Heart left ventricle (tissue), 16 donors: ENCODE measurements around the gene S1PR5. TPM values are rescaled to one million over a fixed set of nuclear protein-coding genes. Genes with fewer than 3 reads are reported as not detected.

Experiments used
- ATAC-seq, 4 donors: fragments of 200-7000 bp; cut with Tn5 transposase; one replicate each; pipeline ENCODE4 v1.9.1; 2020 to 2022; ENCODE audit warnings: moderate library complexity in 4 of 4, mild to moderate bottlenecking in 3 of 4, moderate number of reproducible peaks in 1 of 4
- DNase-seq, 5 donors: peaks; one replicate each; pipeline ENCODE4 v3.0.0-alpha.2; 2020
- H3K27ac ChIP-seq, 12 donors: fragments of 200-600 bp; sonication (generic) in 4 of 12; one replicate each; pipeline versions ENCODE4 v1.5.0 to v1.8.0; 2016 to 2022; ENCODE audit warnings: mild to moderate bottlenecking in 2 of 12
- H3K27me3 ChIP-seq, 9 donors: fragments of 200-600 bp; sonication (generic) in 2 of 9; one replicate each; pipeline versions ENCODE4 v1.5.1 to v1.8.0; 2016 to 2022; ENCODE audit warnings: mild to moderate bottlenecking in 3 of 9
- H3K36me3 ChIP-seq, 9 donors: fragments of 200-600 bp; sonication (generic) in 2 of 9; one replicate each; pipeline versions ENCODE4 v1.5.0 to v1.8.0; 2018 to 2022; ENCODE audit warnings: mild to moderate bottlenecking in 2 of 9
- H3K4me1 ChIP-seq, 12 donors: fragments of 200-600 bp; sonication (generic) in 4 of 12; one replicate each; pipeline versions ENCODE4 v1.5.0 to v1.8.0; 2016 to 2022; ENCODE audit warnings: mild to moderate bottlenecking in 3 of 12
- H3K4me3 ChIP-seq, 12 donors: fragments of 200-600 bp; sonication (generic) in 4 of 12; one replicate each; pipeline versions ENCODE4 v1.5.0 to v1.8.0; 2017 to 2022; ENCODE audit warnings: mild to moderate bottlenecking in 9 of 12, moderate library complexity in 4 of 12
- H3K9me3 ChIP-seq, 12 donors: fragments of 200-600 bp; sonication (generic) in 4 of 12; one replicate each; pipeline versions ENCODE4 v1.5.0 to v1.8.0; 2016 to 2022; ENCODE audit warnings: mild to moderate bottlenecking in 1 of 12
- CTCF ChIP-seq, 12 donors: fragments of 200-600 bp; sonication (generic) in 4 of 12; IDR thresholded peaks; one replicate each; pipeline versions ENCODE4 v1.5.0 to v1.8.0; 2018 to 2022; ENCODE audit warnings: antibody characterized with exemption in 12 of 12, mild to moderate bottlenecking in 5 of 12
- POLR2A ChIP-seq, 2 donors: fragments of 450-650 bp; IDR thresholded peaks; one replicate each; pipeline ENCODE4 v1.6.1; 2017; ENCODE audit warnings: antibody characterized with exemption in 2 of 2, mild to moderate bottlenecking in 2 of 2, moderate library complexity in 2 of 2
- WGBS, 4 donors: extraction: QIAGEN DNeasy Blood & Tissue Kit in 2 of 4; methylation state at CpG; one replicate each; pipeline versions ENCODE4 v1.1.5 to v1.1.7; 2013 to 2018; 5-methylcytosine and 5-hydroxymethylcytosine counted together
- intact Hi-C, 10 donors: fragments of 100-400 bp; cut with DNase I; formaldehyde crosslinking; loops; one replicate each; pipeline versions ENCODE4 v1.11.1 to v1.14.2; 2022
- polyA plus RNA-seq, 2 donors: library from polyadenylated mRNA; stranded (reverse); fragments of 200-250 nt; gene quantifications; one replicate each; pipeline ENCODE4 v1.2.3, GENCODE V29; 2013
- total RNA-seq, 9 donors: library from RNA; depleted of rRNA in 2 of 9; stranded (reverse); fragments of >200 nt in 2 of 9; fragmentation: NEBNext Ultra II Directional in 3 of 9; extraction: Animal tissue kit (Norgen Biotek cat#: 25700) in 3 of 9; gene quantifications; one replicate each; pipeline versions ENCODE4 v1.1.0 to v1.2.4, GENCODE V29; 2016 to 2023
- donor health status: ischemic (EF 13 %, LVEDD 7.1; RV severe dilation, severe dysfunction).
- donor health status: healthy with polysubstance abuse.
- donor health status: DM: no; HTN: yes; CAD: no.
- donor health status: DM: no; HTN: no; CAD: no.
- donor health status: ischemic (EF 25% LVEDD 6.9; RV normal size, moderate dysfunction).
- donor health status: ischemic (EF 25% LVEDD 5.7; RV mildly dilated, moderate dysfunction).
- donor health status: healthy.
- donor health status: DM: yes; HTN: yes; CAD: no.
- donor health status: ischemic (EF 35%, LVEDD 5.7; RV mildly dilated, moderate dysfunction).
- donor health status: nonischemic (EF 11% LVEDD 7.7; RV severe dilation, severe dysfunction).
- donor health status: DM: yes; HTN: yes; CAD: no.
- donor health status: PGD.
- donor health status: ischemic (EF 29% LVEDD 5.4; RV normal size, mild dysfunction).
- donor health status: nonischemic (EF 23%, LVEDD 6.1; RV moderate dilation, normal function).

Gene S1PR5
- total and polyA plus RNA-seq, 11 donors, result 0.10 to 1.7 (median 0.29) TPM; not detected in 4

DNA sequence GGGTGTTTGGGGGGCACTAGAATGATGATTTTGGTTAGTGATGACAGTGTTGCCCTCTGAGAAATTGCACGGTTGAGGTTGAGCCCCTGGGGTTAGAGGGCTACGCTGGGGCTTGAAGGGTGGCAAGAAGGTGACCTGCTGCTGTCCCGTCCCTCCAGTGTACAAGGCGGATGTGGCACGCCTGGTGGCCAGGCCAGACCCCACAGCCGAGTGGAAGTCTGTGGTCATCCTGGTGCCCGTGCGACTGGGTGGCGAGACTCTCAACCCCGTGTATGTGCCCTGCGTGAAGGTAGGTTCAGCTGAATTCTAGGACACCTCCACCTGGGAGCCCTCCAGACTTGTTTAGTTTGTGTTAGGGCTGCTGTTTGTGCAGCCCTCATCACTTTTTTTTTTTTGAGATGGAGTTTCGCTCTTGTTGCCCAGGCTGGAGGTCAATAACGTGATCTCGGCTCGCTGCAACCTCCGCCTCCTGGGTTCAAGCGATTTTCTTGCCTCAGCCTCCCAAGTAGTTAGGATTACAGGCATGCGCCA is 31.6 kb upstream of the S1PR5 start:
- H3K27me3 ChIP-seq, result no peaks in the 10 kb centered on the region
- ATAC-seq, result no peak
- 91 to 97% (median 94%) methylated on average over 14 to 18 of the region's 18 CpGs for WGBS, 4 donors
- DNase-seq, result no peak
- H3K4me1 ChIP-seq, result peaks cover 0 to 27% (median 13%) of the 10 kb centered on the region in 12 donors
- TF ChIP-seq CTCF (IDR thresholded peaks at IDR 0.05) (no peak), POLR2A (IDR thresholded peaks at IDR 0.05) (no peak)
- H3K9me3 ChIP-seq, result no peaks in the 10 kb centered on the region
- intact Hi-C loops, result no loop called here
- no peak overlapping the region for H3K27ac ChIP-seq
- H3K36me3 ChIP-seq, result peaks cover 0 to 83% (median 73%) of the 10 kb centered on the region in 9 donors
- no peak overlapping the region for H3K4me3 ChIP-seq

DNA sequence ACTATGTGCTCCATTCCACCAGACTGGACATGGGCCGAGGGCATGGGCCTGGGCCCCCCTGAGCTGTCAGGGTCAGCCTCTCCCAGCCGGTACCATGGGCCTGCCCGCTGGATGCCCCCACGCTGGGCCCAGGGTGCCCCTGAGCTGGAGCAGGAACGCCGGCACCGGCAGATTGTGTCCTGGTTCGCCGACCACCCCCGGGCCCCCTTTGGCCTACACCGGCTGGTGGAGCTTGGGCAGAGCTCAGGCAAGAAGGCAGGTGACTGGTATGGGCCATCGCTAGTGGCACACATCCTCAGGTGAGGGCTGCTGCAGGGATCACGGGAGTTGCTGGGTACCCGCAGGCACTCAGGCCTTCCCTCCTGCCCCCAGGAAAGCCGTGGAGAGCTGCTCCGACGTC is 29.6 kb upstream of the S1PR5 start:
- Histone ChIP-seq H3K36me3 (peaks cover 0 to 63% (median 55%) of the 10 kb centered on the region in 9 donors), H3K4me3 (no peak overlapping the region), H3K27me3 (no peaks in the 10 kb centered on the region), H3K4me1 (peaks cover 0 to 23% (median 17%) of the 10 kb centered on the region in 12 donors), H3K9me3 (no peaks in the 10 kb centered on the region), H3K27ac (no peak overlapping the region)
- intact Hi-C loops, result loop anchor here in 1 of 10 donors (2.0 kb wide), 1 partner anchor 18 kb away; no protein-coding TSS in a partner anchor
- DNase-seq, result no peak
- ATAC-seq, result no peak
- 86 to 91% (median 90%) methylated on average over 15 to 17 of the region's 17 CpGs for WGBS, 4 donors
- TF ChIP-seq POLR2A (IDR thresholded peaks at IDR 0.05) (no peak), CTCF (IDR thresholded peaks at IDR 0.05) (no peak)

DNA sequence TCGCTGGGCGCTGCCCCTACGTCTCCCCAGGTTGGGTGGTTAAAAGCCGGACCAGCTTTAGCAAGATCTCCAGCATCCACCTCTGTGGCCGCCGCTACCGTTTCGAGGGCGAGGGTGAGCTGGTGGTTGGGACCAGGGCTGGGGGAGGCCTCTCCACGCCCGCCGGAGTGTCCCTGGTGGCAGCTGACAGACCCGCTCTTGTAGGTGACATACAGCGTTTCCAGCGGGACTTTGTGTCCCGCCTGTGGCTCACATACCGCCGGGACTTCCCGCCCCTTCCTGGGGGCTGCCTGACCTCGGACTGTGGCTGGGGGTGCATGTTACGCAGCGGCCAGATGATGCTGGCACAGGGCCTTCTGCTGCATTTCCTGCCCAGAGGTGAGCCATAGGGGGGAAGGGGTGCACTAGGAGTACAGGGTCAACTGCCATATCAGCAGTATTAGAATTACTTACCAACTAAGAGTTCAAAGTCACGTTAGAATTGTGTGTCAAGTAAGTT is 27.6 kb upstream of the S1PR5 start:
- peaks cover 0 to 23% (median 17%) of the 10 kb centered on the region in 12 donors for H3K4me1 ChIP-seq
- 46 to 65% (median 59%) methylated on average over 13 to 23 of the region's 23 CpGs for WGBS, 4 donors
- H3K27ac ChIP-seq, result peak overlapping the region in 11 of 12 donors; percentile 84 to 99 (median 93)
- no peaks in the 10 kb centered on the region for H3K9me3 ChIP-seq
- no peaks in the 10 kb centered on the region for H3K27me3 ChIP-seq
- DNase-seq (no peak), ATAC-seq (peak in 1 of 4 donors; percentile 2)
- peaks cover 0 to 42% (median 35%) of the 10 kb centered on the region in 9 donors for H3K36me3 ChIP-seq
- peak overlapping the region; percentile 71 to 100 (median 95) for H3K4me3 ChIP-seq
- TF ChIP-seq CTCF (IDR thresholded peaks at IDR 0.05) (no peak), POLR2A (IDR thresholded peaks at IDR 0.05) (no peak)
- intact Hi-C loops, result loop anchor here in 4 of 10 donors (2.0 to 5.0 kb wide), 2 partner anchors 20 to 43 kb away; partner anchors contain the start of gene KEAP1 (in 2 of the 4)

DNA sequence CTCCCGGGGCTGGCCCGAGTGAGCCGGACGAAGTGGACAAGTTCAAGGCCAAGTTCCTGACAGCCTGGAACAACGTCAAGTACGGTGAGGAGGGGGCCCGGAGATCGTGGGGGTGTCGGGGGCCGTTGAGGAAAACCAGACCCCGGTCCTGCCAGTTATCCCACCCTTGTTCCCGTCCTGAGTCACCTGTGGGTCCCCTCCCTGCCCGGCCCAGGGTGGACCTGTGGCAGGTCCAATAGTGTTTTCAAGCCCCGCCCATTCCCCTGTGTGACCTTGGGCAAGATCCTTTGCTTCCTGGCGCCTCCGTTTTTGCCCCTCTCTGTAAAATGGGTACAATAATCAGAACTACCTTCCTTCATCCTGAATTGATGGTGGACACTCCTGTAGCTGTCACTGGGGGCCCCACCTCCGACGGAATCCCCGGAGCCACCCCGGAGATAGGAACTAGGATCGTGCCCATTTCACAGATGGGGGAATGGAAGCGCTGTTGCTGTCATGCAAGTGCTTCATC is 27.1 kb upstream of the S1PR5 start:
- ATAC-seq, result peak in 3 of 4 donors; percentile 28 to 52 (median 29)
- H3K4me3 ChIP-seq, result peak overlapping the region; percentile 71 to 100 (median 95)
- WGBS, 4 donors, result 21 to 28% (median 25%) methylated on average over 11 to 22 of the region's 22 CpGs
- no peaks in the 10 kb centered on the region for H3K27me3 ChIP-seq
- H3K9me3 ChIP-seq, result no peaks in the 10 kb centered on the region
- H3K27ac ChIP-seq, result peak overlapping the region; percentile 76 to 99 (median 92)
- TF ChIP-seq POLR2A (IDR thresholded peaks at IDR 0.05) (no peak), CTCF (IDR thresholded peaks at IDR 0.05) (no peak)
- intact Hi-C loops, result loop anchor here in 4 of 10 donors (2.0 to 5.0 kb wide), 2 partner anchors 21 to 42 kb away; partner anchors contain the start of gene KEAP1 (in 2 of the 4)
- DNase-seq, result peak in 3 of 5 donors; percentile 38 to 41 (median 39)
- H3K36me3 ChIP-seq, result peaks cover 0 to 37% (median 30%) of the 10 kb centered on the region in 9 donors
- H3K4me1 ChIP-seq, result peaks cover 0 to 24% (median 17%) of the 10 kb centered on the region in 12 donors
